Neural cell (in vitro differentiated cells): ENCODE data around the gene TMPRSS4. TPM values are rescaled to one million over a fixed set of nuclear protein-coding genes. Genes with fewer than 3 reads are reported as not detected.

ENCODE experiments used
- H2AFZ ChIP-seq: fragments of 200-600, 300-800 bp; sonication (generic), shearing (Covaris generic); 2 replicates; pipeline ENCODE4 v1.6.0; 2014; ENCODE audit warnings: low read depth, mild to moderate bottlenecking, antibody characterized with exemption, low read length, moderate library complexity
- H3F3A ChIP-seq: fragments of 200-600 bp; shearing (Covaris generic); 2 replicates; pipeline ENCODE4 v1.6.1; 2016; ENCODE audit warnings: mild to moderate bottlenecking, moderate library complexity, mixed read lengths, antibody characterized with exemption, low read length; ENCODE audit not compliant: insufficient read depth, poor library complexity, severe bottlenecking
- H3K27ac ChIP-seq: fragments of 200-600, 300-800 bp; sonication (generic), shearing (Covaris generic); 2 replicates; pipeline ENCODE4 v1.5.1; 2014; ENCODE audit warnings: mild to moderate bottlenecking, low read length, moderate library complexity
- H3K27me3 ChIP-seq: fragments of 300-800, 200-600 bp; sonication (generic), shearing (Covaris generic); 2 replicates; pipeline ENCODE4 v1.6.0; 2014; ENCODE audit warnings: mild to moderate bottlenecking, low read depth, low read length, moderate library complexity; ENCODE audit not compliant: insufficient read depth
- H3K36me3 ChIP-seq: fragments of 300-800, 200-600 bp; sonication (generic), shearing (Covaris generic); 2 replicates; pipeline ENCODE4 v1.5.1; 2014; ENCODE audit warnings: mild to moderate bottlenecking, antibody characterized with exemption, low read length, moderate library complexity; ENCODE audit not compliant: insufficient read depth
- H3K4me2 ChIP-seq: fragments of 300-800, 200-600 bp; sonication (generic), shearing (Covaris generic); 2 replicates; pipeline ENCODE4 v1.6.0; 2014; ENCODE audit warnings: mild to moderate bottlenecking, low read length
- H3K4me3 ChIP-seq: fragments of 300-800, 200-600 bp; sonication (generic), shearing (Covaris generic); 2 replicates; pipeline ENCODE4 v1.5.1; 2014; ENCODE audit warnings: mild to moderate bottlenecking, low read length, moderate library complexity
- H3K79me2 ChIP-seq: fragments of 200-600 bp; shearing (Covaris generic); replicated peaks from 2 replicates; pipeline ENCODE4 v1.6.0; 2014; ENCODE audit warnings: mild to moderate bottlenecking, low read length, moderate library complexity; ENCODE audit not compliant: insufficient read depth
- H3K9ac ChIP-seq: fragments of 300-800, 200-600 bp; sonication (generic), shearing (Covaris generic); 2 replicates; pipeline ENCODE4 v1.6.1; 2016; ENCODE audit warnings: mild to moderate bottlenecking, low read length, mixed read lengths
- H3K9me2 ChIP-seq: fragments of 200-600 bp; shearing (Covaris generic); 2 replicates; pipeline ENCODE4 v1.6.1; 2016; ENCODE audit warnings: mild to moderate bottlenecking, low read length, mixed read lengths; ENCODE audit not compliant: insufficient read depth
- H3K9me3 ChIP-seq: fragments of 200-600, 300-800 bp; sonication (generic), shearing (Covaris generic); 2 replicates; pipeline ENCODE4 v1.6.1; 2016; ENCODE audit warnings: mild to moderate bottlenecking, mixed run types, low read length, moderate library complexity, mixed read lengths
- H4K20me1 ChIP-seq: fragments of 200-600 bp; shearing (Covaris generic); 2 replicates; pipeline ENCODE4 v1.6.1; 2016; ENCODE audit warnings: mild to moderate bottlenecking, mixed run types; ENCODE audit not compliant: insufficient read depth
- CTCF ChIP-seq: fragments of 450-650 bp; IDR thresholded peaks from 2 replicates; pipeline ENCODE4 v1.5.1; 2014; ENCODE audit warnings: antibody characterized with exemption, mild to moderate bottlenecking, moderate library complexity; ENCODE audit not compliant: poor library complexity, severe bottlenecking
- EP300 ChIP-seq: fragments of 450-650 bp; conservative IDR thresholded peaks from 2 replicates; pipeline ENCODE4 v1.6.1; 2014; ENCODE audit warnings: antibody characterized with exemption, mild to moderate bottlenecking, moderate library complexity; ENCODE audit not compliant: poor library complexity, severe bottlenecking
- EZH2 ChIP-seq: fragments of 200-600, 300-800 bp; shearing (Covaris generic), sonication (generic); IDR thresholded peaks from 2 replicates; pipeline ENCODE4 v1.6.1; 2014; ENCODE audit warnings: antibody characterized with exemption, low read length, borderline replicate concordance, mild to moderate bottlenecking; ENCODE audit not compliant: insufficient read depth, poor library complexity, severe bottlenecking
- MXI1 ChIP-seq: fragments of 450-650 bp; conservative IDR thresholded peaks from 2 replicates; pipeline ENCODE4 v1.6.1; 2014; ENCODE audit warnings: antibody characterized with exemption, mild to moderate bottlenecking; ENCODE audit not compliant: poor library complexity, severe bottlenecking
- POLR2AphosphoS5 ChIP-seq: IDR thresholded peaks from 2 replicates; pipeline ENCODE4 v1.6.1; 2012
- RAD21 ChIP-seq: fragments of 450-650 bp; conservative IDR thresholded peaks from 2 replicates; pipeline ENCODE4 v1.6.1; 2014; ENCODE audit warnings: antibody characterized with exemption, mild to moderate bottlenecking, moderate library complexity
- SMC3 ChIP-seq: fragments of 450-650 bp; conservative IDR thresholded peaks from 2 replicates; pipeline ENCODE4 v1.6.1; 2014; ENCODE audit warnings: antibody characterized with exemption, mild to moderate bottlenecking, moderate library complexity; ENCODE audit not compliant: poor library complexity
- TAF1 ChIP-seq: IDR thresholded peaks from 2 replicates; pipeline ENCODE4 v1.6.1; 2012; ENCODE audit warnings: low read depth
- polyA plus RNA-seq: library from polyadenylated mRNA; depleted of rRNA; stranded (reverse); fragments of >200 nt; gene quantifications from 2 replicates; pipeline ENCODE4 v1.2.3, GENCODE V29; 2014
- TF ChIP-seq, protein P1 (sequence below): IDR thresholded peaks from 2 replicates; pipeline ENCODE4 v1.6.1; 2012; ENCODE audit warnings: borderline replicate concordance

Gene TMPRSS4
- polyA plus RNA-seq, 1 donor from 2014 or later: not detected

DNA sequence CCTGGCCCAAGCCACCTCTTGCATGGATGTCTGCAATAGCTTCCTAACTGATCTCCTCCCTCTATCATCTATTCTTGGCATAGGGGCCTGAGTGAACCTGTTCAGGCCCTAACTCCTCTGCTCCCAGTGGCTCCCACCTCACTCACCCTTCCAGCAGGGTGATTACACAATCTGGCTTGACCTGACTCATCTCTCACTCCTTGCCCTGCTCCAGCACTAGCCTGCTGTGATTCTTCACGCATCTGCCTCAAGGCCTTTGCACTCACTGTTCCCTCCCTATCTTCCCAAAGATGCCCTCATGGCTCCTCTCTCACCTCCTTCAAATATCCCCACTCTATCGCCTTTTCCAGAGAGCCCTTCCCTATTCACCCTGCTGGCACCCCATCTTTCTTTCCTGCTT, 65.2 kb downstream of the TMPRSS4 start:
- H3F3A ChIP-seq: no peaks in the 10 kb centered on the region
- H4K20me1 ChIP-seq: no peaks in the 10 kb centered on the region
- H3K27ac ChIP-seq: no peak overlapping the region
- no peak overlapping the region for H3K4me3 ChIP-seq
- no peaks in the 10 kb centered on the region for H3K36me3 ChIP-seq
- TF ChIP-seq CTCF (no peak), SMC3 (no peak), EP300 (no peak), MXI1 (no peak), EZH2 (no peak)
- TF ChIP-seq, protein P1, sequence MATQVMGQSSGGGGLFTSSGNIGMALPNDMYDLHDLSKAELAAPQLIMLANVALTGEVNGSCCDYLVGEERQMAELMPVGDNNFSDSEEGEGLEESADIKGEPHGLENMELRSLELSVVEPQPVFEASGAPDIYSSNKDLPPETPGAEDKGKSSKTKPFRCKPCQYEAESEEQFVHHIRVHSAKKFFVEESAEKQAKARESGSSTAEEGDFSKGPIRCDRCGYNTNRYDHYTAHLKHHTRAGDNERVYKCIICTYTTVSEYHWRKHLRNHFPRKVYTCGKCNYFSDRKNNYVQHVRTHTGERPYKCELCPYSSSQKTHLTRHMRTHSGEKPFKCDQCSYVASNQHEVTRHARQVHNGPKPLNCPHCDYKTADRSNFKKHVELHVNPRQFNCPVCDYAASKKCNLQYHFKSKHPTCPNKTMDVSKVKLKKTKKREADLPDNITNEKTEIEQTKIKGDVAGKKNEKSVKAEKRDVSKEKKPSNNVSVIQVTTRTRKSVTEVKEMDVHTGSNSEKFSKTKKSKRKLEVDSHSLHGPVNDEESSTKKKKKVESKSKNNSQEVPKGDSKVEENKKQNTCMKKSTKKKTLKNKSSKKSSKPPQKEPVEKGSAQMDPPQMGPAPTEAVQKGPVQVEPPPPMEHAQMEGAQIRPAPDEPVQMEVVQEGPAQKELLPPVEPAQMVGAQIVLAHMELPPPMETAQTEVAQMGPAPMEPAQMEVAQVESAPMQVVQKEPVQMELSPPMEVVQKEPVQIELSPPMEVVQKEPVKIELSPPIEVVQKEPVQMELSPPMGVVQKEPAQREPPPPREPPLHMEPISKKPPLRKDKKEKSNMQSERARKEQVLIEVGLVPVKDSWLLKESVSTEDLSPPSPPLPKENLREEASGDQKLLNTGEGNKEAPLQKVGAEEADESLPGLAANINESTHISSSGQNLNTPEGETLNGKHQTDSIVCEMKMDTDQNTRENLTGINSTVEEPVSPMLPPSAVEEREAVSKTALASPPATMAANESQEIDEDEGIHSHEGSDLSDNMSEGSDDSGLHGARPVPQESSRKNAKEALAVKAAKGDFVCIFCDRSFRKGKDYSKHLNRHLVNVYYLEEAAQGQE: no peak
- peaks cover 23% of the 10 kb centered on the region for H3K27me3 ChIP-seq
- H3K79me2 ChIP-seq: no peaks in the 10 kb centered on the region
- H3K9me3 ChIP-seq: no peaks in the 10 kb centered on the region
- no peak overlapping the region for H3K4me2 ChIP-seq
- H3K9me2 ChIP-seq: no peaks in the 10 kb centered on the region
- H3K9ac ChIP-seq: no peak overlapping the region
- H2AFZ ChIP-seq: no peak overlapping the region

DNA sequence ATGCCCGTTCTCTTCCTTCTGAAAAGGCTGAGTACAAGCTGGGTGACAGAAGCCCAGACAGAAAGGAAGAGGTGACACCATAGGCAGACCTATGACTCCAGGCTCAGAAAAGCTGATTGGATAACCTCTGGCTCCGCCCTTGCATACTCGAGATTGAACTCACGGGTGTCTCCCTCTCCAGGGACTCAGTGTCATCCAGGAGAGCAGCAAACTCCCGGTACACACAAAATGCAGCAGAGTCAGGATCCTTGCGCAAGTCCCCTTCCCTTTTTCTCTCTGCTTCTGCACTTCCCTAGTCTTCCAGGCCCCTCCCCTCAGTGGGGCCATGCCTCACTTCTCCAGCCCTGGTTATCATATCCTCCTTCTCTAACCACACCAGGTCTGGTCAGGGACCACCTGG, 65.9 kb downstream of the TMPRSS4 start:
- H3F3A ChIP-seq: no peaks in the 10 kb centered on the region
- no peak overlapping the region for H2AFZ ChIP-seq
- no peak overlapping the region for H3K9ac ChIP-seq
- H3K36me3 ChIP-seq: no peaks in the 10 kb centered on the region
- no peak overlapping the region for H3K4me3 ChIP-seq
- no peaks in the 10 kb centered on the region for H3K79me2 ChIP-seq
- H3K9me3 ChIP-seq: no peaks in the 10 kb centered on the region
- no peak overlapping the region for H3K4me2 ChIP-seq
- H3K9me2 ChIP-seq: no peaks in the 10 kb centered on the region
- TF ChIP-seq EZH2: no peak
- TF ChIP-seq, protein P1: no peak
- TF ChIP-seq EP300: no peak
- TF ChIP-seq SMC3: no peak
- no peak for TF ChIP-seq CTCF
- no peak for TF ChIP-seq POLR2AphosphoS5
- no peak for TF ChIP-seq MXI1
- no peak for TF ChIP-seq RAD21
- TF ChIP-seq TAF1: no peak
- H3K27ac ChIP-seq: no peak overlapping the region
- H3K27me3 ChIP-seq: peaks cover 28% of the 10 kb centered on the region
- H4K20me1 ChIP-seq: no peaks in the 10 kb centered on the region
